GM18907 (cell line): ENCODE measurements around the gene TMEM151B.

Experiments
- ATAC-seq: cut with Tn5 transposase; IDR thresholded peaks from one replicate; pipeline ENCODE4 v1.9.1; 2021; ENCODE audit warnings: mild to moderate bottlenecking, moderate library complexity; ENCODE audit not compliant: unreplicated experiment

The TMEM151B gene

GRCh38 chr6:44356487-44356886 is 86.2 kb downstream of the TMEM151B start:
- ATAC-seq: no peak
